Kidney (tissue), 14 donors: Measurements from ENCODE around the gene PHACTR3. TPM values are rescaled to one million over a fixed set of nuclear protein-coding genes. Genes with fewer than 3 reads are reported as not detected.
A peak's percentile ranks its signal among the peaks of the same experiment; 100 is the strongest.

Experiments
- DNase-seq, 5 donors: peaks; one replicate each; pipeline ENCODE4 v3.0.0-alpha.2; 2013 to 2020
- FAIRE-seq: peaks from 2 replicates; lab custom pipeline; 2012; peaks lifted over from hg19 to GRCh38; lab: Jason Lieb, UNC
- H3K27ac ChIP-seq, 2 donors: one replicate each; pipeline ENCODE4 v1.7.0; 2013; ENCODE audit warnings: low read depth in 2 of 2, low read length in 2 of 2, inconsistent platforms in 1 of 2
- H3K27me3 ChIP-seq: one replicate; pipeline ENCODE4 v1.7.1; 2013; ENCODE audit warnings: low read length, inconsistent platforms; ENCODE audit not compliant: control insufficient read depth, insufficient read depth
- H3K36me3 ChIP-seq, 3 donors: one replicate each; pipeline versions ENCODE4 v1.7.0 to v1.7.1; 2013; ENCODE audit warnings: low read length in 3 of 3, control low read depth in 1 of 3, inconsistent platforms in 1 of 3; ENCODE audit not compliant: insufficient read depth in 3 of 3, control insufficient read depth in 2 of 3
- H3K4me1 ChIP-seq, 3 donors: one replicate each; pipeline versions ENCODE4 v1.7.0 to v1.7.1; 2013; ENCODE audit warnings: low read length in 3 of 3, inconsistent platforms in 1 of 3, low read depth in 1 of 3; ENCODE audit not compliant: control insufficient read depth in 2 of 3, insufficient read depth in 2 of 3
- H3K4me3 ChIP-seq, 3 donors: one replicate each; pipeline versions ENCODE4 v1.7.0 to v1.8.1; 2013; ENCODE audit warnings: low read length in 3 of 3, control low read depth in 1 of 3, inconsistent platforms in 1 of 3
- H3K9ac ChIP-seq, 3 donors: one replicate each; pipeline versions ENCODE4 v1.7.0 to v1.7.1; 2013; ENCODE audit warnings: low read length in 3 of 3, control low read depth in 1 of 3, inconsistent platforms in 1 of 3
- H3K9me3 ChIP-seq, 3 donors: one replicate each; pipeline versions ENCODE4 v1.7.0 to v1.7.1; 2013; ENCODE audit warnings: low read length in 3 of 3, control low read depth in 1 of 3, inconsistent platforms in 1 of 3; ENCODE audit not compliant: control insufficient read depth in 2 of 3, insufficient read depth in 1 of 3
- intact Hi-C: fragments of 100-400 bp; cut with DNase I; formaldehyde crosslinking; loops from one replicate; pipeline ENCODE4 v1.11.1; 2022
- polyA plus RNA-seq: library from polyadenylated mRNA; stranded (reverse); fragments of 350-450 nt; fragmentation: Illumina TruSeq; extraction: RNeasy Lipid Tissue Mini Kit (QIAGEN cat#74804); gene quantifications from one replicate; pipeline ENCODE4 v1.2.3, GENCODE V29; 2014; ENCODE audit warnings: low read depth, low replicate concordance; ENCODE audit not compliant: insufficient read depth
- total RNA-seq: library from RNA; stranded (reverse); fragmentation: NEBNext Ultra II Directional; extraction: Animal tissue kit (Norgen Biotek cat#: 25700); gene quantifications from one replicate; pipeline ENCODE4 v1.2.1, GENCODE V29; 2021
- TF ChIP-seq, protein P1 (sequence below): IDR thresholded peaks from 3 replicates; pipeline ENCODE4 v1.5.1; 2012; ENCODE audit warnings: mild to moderate bottlenecking, moderate library complexity, borderline replicate concordance; ENCODE audit not compliant: insufficient read depth; ENCODE audit errors: extremely low read depth
- donor health status: control.
- donor health status: control.
- donor health status: control.
- donor health status: control.
- donor health status: control.
- donor health status: DM: yes; HTN: yes; CAD: no.
- donor health status: Normal renal cell carcinoma (clear cell type).

The PHACTR3 gene
- total and polyA plus RNA-seq, 2 donors from 2014 or later: 1.7 to 12.3 TPM

DNA sequence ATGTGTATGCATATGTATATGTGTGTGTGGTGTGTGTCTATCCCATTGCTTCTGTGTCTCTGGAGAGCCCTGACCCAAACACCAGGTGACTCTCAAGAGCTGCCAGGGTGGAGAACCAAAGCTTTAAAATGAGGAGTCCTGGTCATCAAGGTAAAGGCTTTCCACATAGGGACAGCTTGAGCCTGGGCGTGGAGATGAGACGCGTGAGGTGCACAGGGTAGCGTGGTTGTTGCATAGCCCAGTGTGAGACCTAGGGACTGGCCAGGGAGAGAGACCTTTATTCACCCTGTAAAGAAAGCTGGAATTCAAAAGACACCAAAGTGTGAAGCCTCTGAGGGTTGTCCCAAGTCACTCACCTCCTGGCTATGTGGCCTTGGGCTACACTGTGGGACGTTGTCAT lies 180.0 kb downstream of the PHACTR3 start:
- intact Hi-C loops: loop anchor here (10.0 kb wide), 1 partner anchor 60 kb away; no protein-coding TSS in a partner anchor
- TF ChIP-seq, protein P1, sequence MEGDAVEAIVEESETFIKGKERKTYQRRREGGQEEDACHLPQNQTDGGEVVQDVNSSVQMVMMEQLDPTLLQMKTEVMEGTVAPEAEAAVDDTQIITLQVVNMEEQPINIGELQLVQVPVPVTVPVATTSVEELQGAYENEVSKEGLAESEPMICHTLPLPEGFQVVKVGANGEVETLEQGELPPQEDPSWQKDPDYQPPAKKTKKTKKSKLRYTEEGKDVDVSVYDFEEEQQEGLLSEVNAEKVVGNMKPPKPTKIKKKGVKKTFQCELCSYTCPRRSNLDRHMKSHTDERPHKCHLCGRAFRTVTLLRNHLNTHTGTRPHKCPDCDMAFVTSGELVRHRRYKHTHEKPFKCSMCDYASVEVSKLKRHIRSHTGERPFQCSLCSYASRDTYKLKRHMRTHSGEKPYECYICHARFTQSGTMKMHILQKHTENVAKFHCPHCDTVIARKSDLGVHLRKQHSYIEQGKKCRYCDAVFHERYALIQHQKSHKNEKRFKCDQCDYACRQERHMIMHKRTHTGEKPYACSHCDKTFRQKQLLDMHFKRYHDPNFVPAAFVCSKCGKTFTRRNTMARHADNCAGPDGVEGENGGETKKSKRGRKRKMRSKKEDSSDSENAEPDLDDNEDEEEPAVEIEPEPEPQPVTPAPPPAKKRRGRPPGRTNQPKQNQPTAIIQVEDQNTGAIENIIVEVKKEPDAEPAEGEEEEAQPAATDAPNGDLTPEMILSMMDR: no peak
- H3K36me3 ChIP-seq: no peaks in the 10 kb centered on the region
- H3K4me1 ChIP-seq: no peaks in the 10 kb centered on the region
- no peaks in the 10 kb centered on the region for H3K9me3 ChIP-seq
- FAIRE-seq: no peak
- no peak overlapping the region for H3K9ac ChIP-seq
- DNase-seq: no peak
- H3K4me3 ChIP-seq: no peak overlapping the region
- H3K27ac ChIP-seq: no peak overlapping the region
- H3K27me3 ChIP-seq: no peaks in the 10 kb centered on the region

DNA sequence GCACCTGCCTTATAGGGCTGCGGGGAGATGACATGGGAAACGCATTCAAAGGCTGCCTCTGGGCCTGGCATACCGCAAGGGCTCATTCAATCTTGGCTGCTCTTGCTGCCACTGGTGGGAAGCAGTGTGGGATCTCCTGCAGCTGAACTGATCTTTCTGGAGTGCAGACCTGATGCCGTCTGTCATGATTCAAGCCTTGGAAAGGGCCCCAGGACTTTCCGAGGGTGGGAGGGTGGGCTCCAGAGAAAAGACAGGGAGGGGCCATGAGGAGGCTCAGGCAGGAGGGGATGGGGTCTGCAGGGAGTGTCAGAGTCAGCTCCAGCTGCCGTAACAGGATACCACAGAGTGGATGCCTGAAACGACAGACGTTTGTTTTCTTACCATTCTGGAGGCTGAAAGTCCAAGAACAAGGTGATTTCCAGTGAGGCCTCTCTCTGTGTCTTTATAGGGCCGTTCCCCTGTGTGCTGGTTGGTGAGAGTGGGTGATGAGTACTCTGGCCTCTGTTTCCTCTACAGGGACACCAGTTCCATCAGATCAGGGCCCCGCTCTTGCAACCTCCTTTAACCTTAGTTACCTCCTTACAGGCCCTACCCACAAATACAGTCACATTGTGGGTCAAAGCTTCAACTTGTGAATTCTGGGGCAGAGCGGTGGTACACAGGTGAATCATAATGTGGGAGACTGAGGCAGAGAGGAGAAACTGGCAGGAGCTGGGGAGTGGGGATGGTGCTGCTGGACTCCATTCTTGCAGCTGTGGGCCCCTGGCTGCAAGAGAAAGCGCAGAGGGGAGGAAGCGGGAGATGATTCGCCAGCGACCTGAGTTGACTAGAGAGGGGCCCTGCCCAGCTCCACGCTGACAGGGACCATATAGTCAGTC lies 180.7 kb downstream of the PHACTR3 start:
- Histone ChIP-seq H3K9me3 (no peaks in the 10 kb centered on the region), H3K36me3 (no peaks in the 10 kb centered on the region), H3K4me1 (no peaks in the 10 kb centered on the region), H3K4me3 (no peak overlapping the region), H3K9ac (no peak overlapping the region), H3K27ac (no peak overlapping the region), H3K27me3 (no peaks in the 10 kb centered on the region)
- TF ChIP-seq, protein P1: no peak
- intact Hi-C loops: loop anchor here (10.0 kb wide), 1 partner anchor 60 kb away; no protein-coding TSS in a partner anchor
- no peak for FAIRE-seq
- peak in 3 of 5 donors; percentile 51 to 68 (median 64) for DNase-seq

DNA sequence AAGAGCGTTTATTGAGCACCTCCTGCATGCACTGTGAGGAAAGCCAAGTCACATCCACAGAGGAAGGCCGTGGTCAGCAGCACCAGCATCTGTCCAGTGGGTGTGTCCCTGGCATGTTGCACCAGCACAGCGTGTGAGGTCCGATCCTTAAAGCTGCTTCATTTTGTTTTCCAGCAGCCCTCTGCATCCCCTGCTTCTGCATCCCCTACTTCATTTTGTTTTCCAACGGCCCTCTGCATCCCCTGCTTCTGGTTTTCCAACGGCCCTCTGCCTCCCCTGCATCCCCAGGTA lies 181.3 kb downstream of the PHACTR3 start:
- DNase-seq: peak in 1 of 5 donors; percentile 6
- Histone ChIP-seq H3K9ac (no peak overlapping the region), H3K4me3 (no peak overlapping the region), H3K9me3 (no peaks in the 10 kb centered on the region), H3K27ac (no peak overlapping the region), H3K27me3 (no peaks in the 10 kb centered on the region), H3K4me1 (no peaks in the 10 kb centered on the region), H3K36me3 (no peaks in the 10 kb centered on the region)
- TF ChIP-seq, protein P1: no peak
- intact Hi-C loops: loop anchor here (10.0 kb wide), 1 partner anchor 59 kb away; no protein-coding TSS in a partner anchor
- FAIRE-seq: no peak
